ENCODE results near the gene USP17L27.
A peak's percentile ranks its signal among the peaks of the same experiment; 100 is the strongest.
"Not testable (repeated sequence)": the region's sequence is repeated elsewhere in the genome, so short reads cannot be mapped to it uniquely, and the experiment has no call there.

USP17L27 gene

GRCh38 chr4:9343848-9344247, at the start of gene USP17L27:
TSS of gene USP17L27 (plus strand) at chr4:9344148. CDS start at chr4:9344148, 0 bp downstream.
- not testable (repeated sequence) for DNase-seq

- not testable (repeated sequence) for DNase-seq
Measured at GRCh38 chr4:9324191-9324590, 19.8 kb upstream of the USP17L27 start.

GRCh38 chr4:9324865-9325264, 19.1 kb upstream of the USP17L27 start, which contains the start of gene USP17L24:
TSS of gene USP17L24 (plus strand) at chr4:9325165. CDS start at chr4:9325165, 0 bp downstream.
- DNase-seq: not testable (repeated sequence)

GRCh38 chr4:9329611-9330010, 14.3 kb upstream of the USP17L27 start, which contains the start of gene USP17L25:
TSS of gene USP17L25 (plus strand) at chr4:9329911. CDS start at chr4:9329911, 0 bp downstream.
- not testable (repeated sequence) for DNase-seq

GRCh38 chr4:9334358-9334757, 9.6 kb upstream of the USP17L27 start, which contains the start of gene USP17L26:
TSS of gene USP17L26 (plus strand) at chr4:9334658. CDS start at chr4:9334658, 0 bp downstream.
- not testable (repeated sequence) for DNase-seq

- not testable (repeated sequence) for DNase-seq
Measured at GRCh38 chr4:9339103-9339502, 4.8 kb upstream of the USP17L27 start, which contains the start of gene USP17L5. TSS of gene USP17L5 (plus strand) at chr4:9339403. CDS start at chr4:9339403, 0 bp downstream.

GRCh38 chr4:9348593-9348992, 4.6 kb downstream of the USP17L27 start, which contains the start of gene USP17L28:
TSS of gene USP17L28 (plus strand) at chr4:9348893. CDS start at chr4:9348893, 0 bp downstream.
- DNase-seq: not testable (repeated sequence)

- DNase-seq: not testable (repeated sequence)
Measured at GRCh38 chr4:9350866-9351265, 6.9 kb downstream of the USP17L27 start.

- DNase-seq: not testable (repeated sequence)
Measured at GRCh38 chr4:9353338-9353737, 9.4 kb downstream of the USP17L27 start, which contains the start of gene USP17L29. TSS of gene USP17L29 (plus strand) at chr4:9353638. CDS start at chr4:9353638, 0 bp downstream.

GRCh38 chr4:9362829-9363228, 18.9 kb downstream of the USP17L27 start, which contains the start of gene USP17L30:
TSS of gene USP17L30 (plus strand) at chr4:9363129. CDS start at chr4:9363129, 0 bp downstream.
- DNase-seq: not testable (repeated sequence)

GRCh38 chr4:9379881-9380280, 35.9 kb downstream of the USP17L27 start:
- not testable (repeated sequence) for DNase-seq

GRCh38 chr4:9381012-9381534, 37.1 kb downstream of the USP17L27 start:
- DNase-seq: peak; percentile 20

- no peak for DNase-seq
Measured at GRCh38 chr4:9384126-9384525, 40.2 kb downstream of the USP17L27 start.

GRCh38 chr4:9389001-9389400, 45.1 kb downstream of the USP17L27 start:
- DNase-seq: not testable (repeated sequence)
